Peyer's patch (tissue), 4 donors: ENCODE results near the gene CASQ2.
"Not testable (repeated sequence)": the region's sequence is repeated elsewhere in the genome, so short reads cannot be mapped to it uniquely, and the experiment has no call there.

Experiments
- POLR2A ChIP-seq, 2 donors: fragments of 450-650 bp; IDR thresholded peaks; one replicate each; pipeline ENCODE4 v1.5.1; 2017; ENCODE audit warnings: antibody characterized with exemption in 2 of 2, mild to moderate bottlenecking in 2 of 2, moderate library complexity in 2 of 2
- TF ChIP-seq, protein P1 (sequence below), 6 experiments: fragments of 450-650 bp in 4 of 6; fragments of 200-600 bp in 2 of 6; sonication (generic) in 1 of 6; IDR thresholded peaks; one replicate each; pipeline ENCODE4 v1.5.1; 2017 to 2019; ENCODE audit warnings: antibody characterized with exemption in 6 of 6, mild to moderate bottlenecking in 3 of 6, moderate library complexity in 1 of 6

DNA sequence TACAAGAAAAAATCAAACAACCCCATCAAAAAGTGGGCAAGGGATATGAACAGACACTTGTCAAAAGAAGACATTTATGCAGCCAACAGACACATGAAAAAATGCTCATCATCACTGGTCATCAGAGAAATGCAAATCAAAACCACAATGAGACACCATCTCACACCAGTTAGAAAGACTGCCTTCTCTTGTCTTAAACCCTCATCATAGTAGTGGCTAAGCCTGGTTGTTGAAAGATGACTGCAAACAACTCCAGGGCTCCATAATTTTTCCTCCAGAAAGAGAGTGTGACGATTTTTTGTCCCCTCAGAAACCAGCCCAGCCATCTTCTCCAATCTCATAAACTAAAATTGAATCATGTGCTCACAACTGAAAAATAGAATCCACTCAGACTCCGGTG is 12.1 kb upstream of the CASQ2 start:
- TF ChIP-seq, protein P1, sequence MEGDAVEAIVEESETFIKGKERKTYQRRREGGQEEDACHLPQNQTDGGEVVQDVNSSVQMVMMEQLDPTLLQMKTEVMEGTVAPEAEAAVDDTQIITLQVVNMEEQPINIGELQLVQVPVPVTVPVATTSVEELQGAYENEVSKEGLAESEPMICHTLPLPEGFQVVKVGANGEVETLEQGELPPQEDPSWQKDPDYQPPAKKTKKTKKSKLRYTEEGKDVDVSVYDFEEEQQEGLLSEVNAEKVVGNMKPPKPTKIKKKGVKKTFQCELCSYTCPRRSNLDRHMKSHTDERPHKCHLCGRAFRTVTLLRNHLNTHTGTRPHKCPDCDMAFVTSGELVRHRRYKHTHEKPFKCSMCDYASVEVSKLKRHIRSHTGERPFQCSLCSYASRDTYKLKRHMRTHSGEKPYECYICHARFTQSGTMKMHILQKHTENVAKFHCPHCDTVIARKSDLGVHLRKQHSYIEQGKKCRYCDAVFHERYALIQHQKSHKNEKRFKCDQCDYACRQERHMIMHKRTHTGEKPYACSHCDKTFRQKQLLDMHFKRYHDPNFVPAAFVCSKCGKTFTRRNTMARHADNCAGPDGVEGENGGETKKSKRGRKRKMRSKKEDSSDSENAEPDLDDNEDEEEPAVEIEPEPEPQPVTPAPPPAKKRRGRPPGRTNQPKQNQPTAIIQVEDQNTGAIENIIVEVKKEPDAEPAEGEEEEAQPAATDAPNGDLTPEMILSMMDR (IDR thresholded peaks at IDR 0.05) = not testable (repeated sequence)
- not testable (repeated sequence) for TF ChIP-seq POLR2A (IDR thresholded peaks at IDR 0.05)
